IMR-90 (cell line): ENCODE data around the gene CPNE1. TPM values are rescaled to one million over a fixed set of nuclear protein-coding genes. Genes with fewer than 3 reads are reported as not detected.

Experiments
- ATAC-seq: fragments of 200-7000 bp; cut with Tn5 transposase; 2 replicates; pipeline ENCODE4 v1.9.1; 2020; ENCODE audit warnings: low read depth, mild to moderate bottlenecking, moderate library complexity
- BruUV-seq: library from RNA; stranded (reverse); fragments of 400-500 nt; replicated peaks from 2 replicates; lab custom pipeline; 2021; lab: Mats Ljungman, UMichigan
- CTCF ChIA-PET: fragments of 300-600 bp; formaldehyde crosslinking; extraction: SDS; loops from one replicate; lab custom pipeline; 2021; ENCODE audit warnings: antibody characterized with exemption; lab: Yijun Ruan, JAX
- POLR2A ChIA-PET: fragments of 300-600 bp; sonication (Branson Sonifier 250); formaldehyde crosslinking; loops from one replicate; lab custom pipeline; 2022; ENCODE audit warnings: antibody characterized with exemption; ENCODE audit not compliant: unreplicated experiment; lab: Charles Lee
- DNase-seq: peaks from one replicate; pipeline ENCODE4 v3.0.0; 2013
- H2AFZ ChIP-seq: replicated peaks from 2 replicates; pipeline ENCODE3; 2013; ENCODE audit warnings: low read length, mild to moderate bottlenecking; ENCODE audit not compliant: poor library complexity
- H2AK5ac ChIP-seq: 2 replicates; pipeline ENCODE4 v1.6.1; 2013; ENCODE audit warnings: low read depth, low read length, inconsistent platforms
- H2AK9ac ChIP-seq: replicated peaks from 2 replicates; pipeline ENCODE3; 2013; ENCODE audit warnings: mild to moderate bottlenecking, low read depth, low read length, moderate library complexity; ENCODE audit not compliant: poor library complexity
- H2BK120ac ChIP-seq: 2 replicates; pipeline ENCODE4 v1.6.1; 2013; ENCODE audit warnings: low read depth, low read length, inconsistent platforms
- H2BK15ac ChIP-seq: 3 replicates; pipeline ENCODE4 v1.6.1; 2013; ENCODE audit warnings: low read depth, low read length, inconsistent platforms
- H2BK20ac ChIP-seq: 2 replicates; pipeline ENCODE4 v1.6.1; 2013; ENCODE audit warnings: low read depth, mild to moderate bottlenecking, inconsistent platforms, low read length, moderate library complexity
- H2BK5ac ChIP-seq: 2 replicates; pipeline ENCODE4 v1.6.1; 2013; ENCODE audit warnings: mild to moderate bottlenecking, low read depth, low read length, inconsistent platforms; ENCODE audit not compliant: poor library complexity, severe bottlenecking
- H3K14ac ChIP-seq: replicated peaks from 2 replicates; pipeline ENCODE4 v1.6.1; 2013; ENCODE audit warnings: low read depth, low read length, inconsistent platforms
- H3K18ac ChIP-seq: 2 replicates; pipeline ENCODE4 v1.6.1; 2013; ENCODE audit warnings: low read depth, low read length, control low read depth
- H3K23ac ChIP-seq: 2 replicates; pipeline ENCODE4 v1.6.1; 2013; ENCODE audit warnings: low read depth, low read length, inconsistent platforms
- H3K27ac ChIP-seq: 2 replicates; pipeline ENCODE4 v1.5.1; 2013; ENCODE audit warnings: mild to moderate bottlenecking, control low read depth, low read length; ENCODE audit not compliant: insufficient read depth
- H3K27me3 ChIP-seq: 2 replicates; pipeline ENCODE4 v1.6.1; 2013; ENCODE audit warnings: low read length; ENCODE audit not compliant: control insufficient read depth, insufficient read depth
- H3K36me3 ChIP-seq: 2 replicates; pipeline ENCODE4 v1.6.1; 2013; ENCODE audit warnings: low read length, mixed read lengths; ENCODE audit not compliant: control insufficient read depth, insufficient read depth
- H3K4ac ChIP-seq: 2 replicates; pipeline ENCODE4 v1.6.1; 2013; ENCODE audit warnings: low read depth, low read length, inconsistent platforms
- H3K4me1 ChIP-seq: 2 replicates; pipeline ENCODE4 v1.6.1; 2013; ENCODE audit warnings: low read length, mixed read lengths; ENCODE audit not compliant: control insufficient read depth, insufficient read depth
- H3K4me2 ChIP-seq: 2 replicates; pipeline ENCODE4 v1.6.1; 2013; ENCODE audit warnings: low read depth, mild to moderate bottlenecking, control low read depth, low read length, moderate library complexity
- H3K4me3 ChIP-seq: 2 replicates; pipeline ENCODE4 v1.5.1; 2013; ENCODE audit warnings: low read depth, mild to moderate bottlenecking, control low read depth, low read length, moderate library complexity; ENCODE audit not compliant: insufficient read depth
- H3K56ac ChIP-seq: 2 replicates; pipeline ENCODE4 v1.6.1; 2013; ENCODE audit warnings: low read length, inconsistent platforms; ENCODE audit not compliant: insufficient read depth; ENCODE audit errors: extremely low read depth
- H3K79me1 ChIP-seq, 2 experiments: 2 replicates each; pipeline ENCODE4 v1.6.1; 2013; ENCODE audit warnings: low read length in 2 of 2, inconsistent platforms in 1 of 2, low read depth in 1 of 2
- H3K9ac ChIP-seq: 2 replicates; pipeline ENCODE4 v1.6.1; 2013; ENCODE audit warnings: low read depth, low read length, control low read depth
- H3K9me1 ChIP-seq: 2 replicates; pipeline ENCODE4 v1.6.1; 2013; ENCODE audit warnings: low read length, inconsistent platforms; ENCODE audit not compliant: insufficient read depth
- H3K9me3 ChIP-seq: 2 replicates; pipeline ENCODE4 v1.6.1; 2013; ENCODE audit warnings: low read length; ENCODE audit not compliant: control insufficient read depth, insufficient read depth
- H4K20me1 ChIP-seq: 2 replicates; pipeline ENCODE4 v1.6.1; 2013; ENCODE audit warnings: low read length, inconsistent platforms; ENCODE audit not compliant: insufficient read depth
- H4K5ac ChIP-seq: 2 replicates; pipeline ENCODE4 v1.6.1; 2013; ENCODE audit warnings: mild to moderate bottlenecking, low read depth, low read length, control low read depth
- H4K8ac ChIP-seq, 2 experiments: 2 replicates each; pipeline ENCODE4 v1.6.1; 2013; ENCODE audit warnings: low read depth in 2 of 2, low read length in 2 of 2, control low read depth in 1 of 2, inconsistent platforms in 1 of 2
- H4K91ac ChIP-seq: 2 replicates; pipeline ENCODE4 v1.6.1; 2013; ENCODE audit warnings: low read depth, low read length, inconsistent platforms; ENCODE audit not compliant: insufficient read depth
- CEBPB ChIP-seq: IDR thresholded peaks from 2 replicates; pipeline ENCODE4 v1.6.1; 2012; ENCODE audit warnings: low read depth, low read length, improper control_type of control experiment
- NFE2L2 ChIP-seq: fragments of 150-350 bp; IDR thresholded peaks from 2 replicates; pipeline ENCODE4 v1.6.1; 2016; ENCODE audit warnings: low read depth, mild to moderate bottlenecking, low read length
- POLR2A ChIP-seq: IDR thresholded peaks from 2 replicates; pipeline ENCODE4 v1.6.1; 2012; ENCODE audit warnings: mild to moderate bottlenecking, low read depth, low read length
- RCOR1 ChIP-seq: IDR thresholded peaks from 2 replicates; pipeline ENCODE4 v1.6.1; 2012; ENCODE audit warnings: mild to moderate bottlenecking, low read length, improper control_type of control experiment; ENCODE audit not compliant: insufficient replicate concordance
- USF2 ChIP-seq: fragments of 150-350 bp; IDR thresholded peaks from 2 replicates; pipeline ENCODE4 v1.6.1; 2017; ENCODE audit warnings: mild to moderate bottlenecking, antibody characterized with exemption, low read length, low read depth
- WGBS, 2 experiments: methylation state at CpG; one replicate each; pipeline versions ENCODE4 v1.1.5 to v1.1.7; 2013; ENCODE audit warnings: missing lambda C conversion rate in 2 of 2; ENCODE audit not compliant: insufficient read length in 1 of 2; ENCODE audit errors: extremely low coverage in 2 of 2; 5-methylcytosine and 5-hydroxymethylcytosine counted together
- dilution Hi-C: fragments of 300-500 bp; cut with HindIII; formaldehyde crosslinking; loops from one replicate; pipeline ENCODE4 v1.14.3; 2018; ENCODE audit warnings: low sequenced_read_pairs; ENCODE audit not compliant: unreplicated experiment
- in situ Hi-C: fragments of 300-500 bp; cut with MboI; formaldehyde crosslinking; loops from 3 replicates; pipeline ENCODE4 v1.14.3; 2019; ENCODE audit warnings: low sequenced_read_pairs, inconsistent platforms, mixed read lengths
- intact Hi-C: fragments of 100-400 bp; cut with micrococcal nuclease; formaldehyde crosslinking; loops from 2 replicates; pipeline ENCODE4 v1.10.0; 2022
- polyA plus RNA-seq, 3 experiments: library from polyadenylated mRNA; depleted of rRNA; stranded (reverse); fragments of >200 nt; gene quantifications; 2 replicates each; pipeline ENCODE4 v1.2.3, GENCODE V29; 2012; ENCODE audit warnings: low replicate concordance in 1 of 3
- total RNA-seq: library from RNA; depleted of rRNA; stranded (reverse); fragments of >200 nt; gene quantifications from 2 replicates; pipeline ENCODE4 v1.2.3, GENCODE V29; 2012

CPNE1 gene
- total and polyA plus RNA-seq, 2 of the 4 experiments (the other 2 are of a cell fraction): 163 to 165 TPM

DNA sequence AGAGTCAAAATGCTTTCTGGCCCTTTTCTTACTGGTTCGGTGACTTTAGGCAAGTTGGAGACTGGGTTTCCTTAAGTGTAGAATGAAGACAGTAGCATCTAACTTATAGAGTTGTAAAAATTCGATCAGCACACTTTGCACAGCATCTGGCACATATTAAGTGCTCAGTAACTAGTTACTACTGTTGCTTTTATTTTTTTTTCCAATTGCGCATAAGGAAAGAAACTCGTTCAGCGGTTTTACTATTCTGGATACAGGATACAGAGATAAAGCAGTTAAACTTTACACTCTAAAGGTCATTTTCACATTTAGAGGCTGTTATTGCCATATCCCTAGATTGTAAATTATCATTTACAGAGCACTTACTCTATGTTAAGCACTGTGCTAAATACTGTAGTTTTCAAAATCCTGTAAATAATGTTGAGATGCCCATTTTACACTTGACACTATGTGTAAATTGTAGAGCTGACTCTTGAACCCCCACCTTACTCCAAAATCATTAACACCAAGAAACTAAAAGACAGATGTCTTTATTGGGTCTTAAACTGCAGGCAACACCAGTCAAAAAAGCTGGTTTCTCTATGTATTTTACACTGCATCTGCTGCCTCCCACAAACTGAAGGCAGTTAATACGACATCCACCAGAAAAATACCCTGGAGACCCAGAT is 35.4 kb upstream of the CPNE1 start:
- H3K9ac ChIP-seq: peak overlapping the region; percentile 78
- CTCF ChIA-PET: no interaction called here
- POLR2A ChIA-PET: interaction anchor here (0.5 to 1.5 kb wide), 4 partner anchors 18 to 217 kb away, joined by 3 read pairs; partner anchors contain the start of gene RBM39
- peaks cover 10% of the 10 kb centered on the region for H3K9me1 ChIP-seq
- H3K4me3 ChIP-seq: peak overlapping the region; percentile 73
- peak overlapping the region; percentile 94 for H2AFZ ChIP-seq
- WGBS, 2 experiments: no CpG with 5 or more reads among the region's 6 CpGs
- peaks cover 32% of the 10 kb centered on the region for H3K36me3 ChIP-seq
- peak overlapping the region; percentile 73; the same call in 1 of the 2 replicates for H4K5ac ChIP-seq
- H3K4ac ChIP-seq: peak overlapping the region; percentile 95
- BruUV-seq: no TSS peak
- peak overlapping the region; percentile 65 for H2BK5ac ChIP-seq
- dilution Hi-C loops: no loop called here
- no peak overlapping the region for H3K18ac ChIP-seq
- peak overlapping the region; percentile 74 for H4K91ac ChIP-seq
- no peak overlapping the region for H2BK20ac ChIP-seq
- TF ChIP-seq USF2: no peak
- TF ChIP-seq CEBPB: no peak
- no peak for TF ChIP-seq POLR2A
- TF ChIP-seq NFE2L2: no peak
- TF ChIP-seq RCOR1: no peak
- peak overlapping the region; percentile 79 for H3K14ac ChIP-seq
- H2BK120ac ChIP-seq: peak overlapping the region; percentile 53; the same call in 1 of the 2 replicates
- H3K9me3 ChIP-seq: no peaks in the 10 kb centered on the region
- intact Hi-C loops: loop anchor here (2.0 to 10.0 kb wide), 3 partner anchors 185 to 252 kb away; partner anchors contain the start of gene SCAND1
- peak overlapping the region; percentile 97 for H3K4me2 ChIP-seq
- no peak overlapping the region for H2BK15ac ChIP-seq
- H4K8ac ChIP-seq: peak overlapping the region; percentile 90 to 95; a peak in 2 of 4 replicates
- H3K27me3 ChIP-seq: no peaks in the 10 kb centered on the region
- peaks cover 24% of the 10 kb centered on the region for H4K20me1 ChIP-seq
- no peak for DNase-seq
- H3K56ac ChIP-seq: peak overlapping the region; percentile 81
- peak overlapping the region; percentile 77 for H3K27ac ChIP-seq
- H3K23ac ChIP-seq: peak overlapping the region; percentile 83; the same call in 1 of the 2 replicates
- in situ Hi-C loops: no loop called here
- H3K4me1 ChIP-seq: peaks cover 5% of the 10 kb centered on the region
- H2AK9ac ChIP-seq: peak overlapping the region; percentile 97
- ATAC-seq: no peak
- peak overlapping the region; percentile 92 for H2AK5ac ChIP-seq
- H3K79me1 ChIP-seq: peaks cover 25 to 70% of the 10 kb centered on the region in 2 experiments
